Ovary (tissue), 9 donors: ENCODE measurements around the gene NT5C. TPM values are rescaled to one million over a fixed set of nuclear protein-coding genes. Genes with fewer than 3 reads are reported as not detected.
A peak's percentile ranks its signal among the peaks of the same experiment; 100 is the strongest.
"Not testable (repeated sequence)": the region's sequence is repeated elsewhere in the genome, so short reads cannot be mapped to it uniquely, and the experiment has no call there.

Experiments used
- DNase-seq, 5 donors: peaks; one replicate each; pipeline ENCODE4 v3.0.0-alpha.2; 2019 to 2020
- H3K27ac ChIP-seq, 2 donors: fragments of 200-600 bp; one replicate each; pipeline versions ENCODE4 v1.5.1 to v1.8.0; 2019 to 2022
- H3K27me3 ChIP-seq: fragments of 200-600 bp; one replicate; pipeline ENCODE4 v1.8.0; 2022
- H3K36me3 ChIP-seq: fragments of 200-600 bp; sonication (generic); one replicate; pipeline ENCODE4 v1.5.1; 2019
- H3K4me1 ChIP-seq: one replicate; pipeline ENCODE4 v1.8.1; 2013; ENCODE audit warnings: mild to moderate bottlenecking, moderate library complexity; ENCODE audit not compliant: insufficient read depth
- H3K4me3 ChIP-seq: fragments of 200-600 bp; sonication (generic); one replicate; pipeline ENCODE4 v1.5.1; 2017
- H3K9me3 ChIP-seq, 2 donors: fragments of 200-600 bp in 1 of 2; sonication (generic) in 1 of 2; one replicate each; pipeline versions ENCODE4 v1.5.1 to v1.8.1; 2013 to 2019; ENCODE audit warnings: mild to moderate bottlenecking in 1 of 2, moderate library complexity in 1 of 2
- EP300 ChIP-seq: sonication (generic); formaldehyde crosslinking; IDR thresholded peaks from one replicate; pipeline ENCODE4 v1.6.1; 2017; ENCODE audit warnings: antibody characterized with exemption
- POLR2A ChIP-seq: fragments of 450-650 bp; IDR thresholded peaks from one replicate; pipeline ENCODE4 v1.6.1; 2017; ENCODE audit warnings: antibody characterized with exemption, mild to moderate bottlenecking, moderate library complexity
- WGBS, 3 donors: extraction: QIAGEN DNeasy Blood & Tissue Kit in 1 of 3; methylation state at CpG; one replicate each; pipeline versions ENCODE4 v1.1.5 to v1.1.7; 2013 to 2017; 5-methylcytosine and 5-hydroxymethylcytosine counted together
- intact Hi-C, 4 donors: fragments of 100-400 bp; cut with DNase I; formaldehyde crosslinking; loops; one replicate each; pipeline versions ENCODE4 v1.11.0 to v1.15.1; 2022 to 2023
- polyA plus RNA-seq, 2 donors: library from polyadenylated mRNA; stranded (reverse); fragments of 200-250 nt in 1 of 2; fragments of 350-450 nt in 1 of 2; fragmentation: Illumina TruSeq in 1 of 2; extraction: RNeasy Lipid Tissue Mini Kit (QIAGEN cat#74804) in 1 of 2; gene quantifications; one replicate each; pipeline ENCODE4 v1.2.3, GENCODE V29; 2013 to 2014
- total RNA-seq, 7 donors: library from RNA; depleted of rRNA in 2 of 7; stranded (reverse); fragments of >200 nt in 2 of 7; fragmentation: NEBNext Ultra II Directional in 3 of 7; extraction: Animal tissue kit (Norgen Biotek cat#: 25700) in 3 of 7; gene quantifications; one replicate each; pipeline versions ENCODE4 v1.1.0 to v1.2.4, GENCODE V29; 2016 to 2023
- TF ChIP-seq, protein P1 (sequence below), 3 donors: fragments of 450-650 bp in 2 of 3; fragments of 200-600 bp in 1 of 3; IDR thresholded peaks; one replicate each; pipeline versions ENCODE4 v1.5.1 to v1.8.0; 2016 to 2022; ENCODE audit warnings: antibody characterized with exemption in 3 of 3, mild to moderate bottlenecking in 1 of 3
- donor health status: DM: no; HTN: no; CAD: no; lungs with moderate emphysema.
- donor health status: DM: no; HTN: no; CAD: no.
- donor health status: Bipolar disorder and iron deficiency.
- donor health status: DM: yes; HTN: yes; CAD: no.
- donor health status: DM: no; HTN: no; CAD: no.
- donor health status: DM: yes; HTN: yes; CAD: no.

Gene NT5C
- total and polyA plus RNA-seq, 9 donors: 10.0 to 118 (median 65.9) TPM

DNA sequence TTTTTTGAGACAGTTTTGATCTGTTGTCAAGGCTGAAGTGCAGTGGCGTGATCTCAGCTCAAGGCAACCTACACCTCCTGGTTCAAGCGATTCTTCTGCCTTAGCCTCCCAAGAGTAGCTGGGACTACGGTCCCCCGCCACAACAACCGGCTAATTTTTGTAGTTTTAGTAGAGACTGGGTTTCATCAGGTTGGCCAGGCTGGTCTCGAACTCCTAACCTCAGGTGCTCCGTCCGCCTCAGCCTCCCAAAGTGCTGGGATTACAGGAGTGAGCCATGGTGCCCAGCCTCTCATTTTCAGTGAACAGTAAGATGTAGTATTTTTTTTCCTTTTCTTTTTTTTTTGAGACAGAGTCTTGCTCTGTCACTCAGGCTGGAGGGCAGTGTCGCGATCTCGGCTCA, 43.5 kb upstream of the NT5C start:
- no peaks in the 10 kb centered on the region for H3K9me3 ChIP-seq
- DNase-seq: peak in 1 of 5 donors; percentile 7
- H3K4me1 ChIP-seq: peaks cover 4% of the 10 kb centered on the region
- H3K27me3 ChIP-seq: no peaks in the 10 kb centered on the region
- WGBS, 3 donors: 91 to 97% (median 94%) methylated on average over 11 of the region's 11 CpGs
- intact Hi-C loops: loop anchor here in 1 of 4 donors (10.0 kb wide), 1 partner anchor 60 kb away; no protein-coding TSS in a partner anchor
- H3K36me3 ChIP-seq: no peaks in the 10 kb centered on the region
- no peak overlapping the region for H3K27ac ChIP-seq
- H3K4me3 ChIP-seq: no peak overlapping the region
- TF ChIP-seq, protein P1, sequence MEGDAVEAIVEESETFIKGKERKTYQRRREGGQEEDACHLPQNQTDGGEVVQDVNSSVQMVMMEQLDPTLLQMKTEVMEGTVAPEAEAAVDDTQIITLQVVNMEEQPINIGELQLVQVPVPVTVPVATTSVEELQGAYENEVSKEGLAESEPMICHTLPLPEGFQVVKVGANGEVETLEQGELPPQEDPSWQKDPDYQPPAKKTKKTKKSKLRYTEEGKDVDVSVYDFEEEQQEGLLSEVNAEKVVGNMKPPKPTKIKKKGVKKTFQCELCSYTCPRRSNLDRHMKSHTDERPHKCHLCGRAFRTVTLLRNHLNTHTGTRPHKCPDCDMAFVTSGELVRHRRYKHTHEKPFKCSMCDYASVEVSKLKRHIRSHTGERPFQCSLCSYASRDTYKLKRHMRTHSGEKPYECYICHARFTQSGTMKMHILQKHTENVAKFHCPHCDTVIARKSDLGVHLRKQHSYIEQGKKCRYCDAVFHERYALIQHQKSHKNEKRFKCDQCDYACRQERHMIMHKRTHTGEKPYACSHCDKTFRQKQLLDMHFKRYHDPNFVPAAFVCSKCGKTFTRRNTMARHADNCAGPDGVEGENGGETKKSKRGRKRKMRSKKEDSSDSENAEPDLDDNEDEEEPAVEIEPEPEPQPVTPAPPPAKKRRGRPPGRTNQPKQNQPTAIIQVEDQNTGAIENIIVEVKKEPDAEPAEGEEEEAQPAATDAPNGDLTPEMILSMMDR (IDR thresholded peaks at IDR 0.05): no peak
- TF ChIP-seq POLR2A (no peak), EP300 (no peak)

GRCh38 chr17:75173526-75173925, 42.0 kb upstream of the NT5C start:
- no peaks in the 10 kb centered on the region for H3K27me3 ChIP-seq
- no peaks in the 10 kb centered on the region for H3K4me1 ChIP-seq

GRCh38 chr17:75168998-75169397, 37.5 kb upstream of the NT5C start:
- 81 to 82% (median 82%) methylated on average over 4 of the region's 4 CpGs for WGBS, 3 donors
- no peak overlapping the region for H3K4me3 ChIP-seq
- intact Hi-C loops: no loop called here
- no peaks in the 10 kb centered on the region for H3K9me3 ChIP-seq
- no peaks in the 10 kb centered on the region for H3K27me3 ChIP-seq
- no peaks in the 10 kb centered on the region for H3K4me1 ChIP-seq
- no peak overlapping the region for H3K27ac ChIP-seq
- DNase-seq: peak in 1 of 5 donors; percentile 21
- TF ChIP-seq, protein P1 (IDR thresholded peaks at IDR 0.05): no peak
- TF ChIP-seq POLR2A: no peak
- no peak for TF ChIP-seq EP300
- H3K36me3 ChIP-seq: no peaks in the 10 kb centered on the region

More at GRCh38 chr17:75173526-75173925, 42.0 kb upstream of the NT5C start:
- WGBS, 3 donors: 82 to 86% (median 83%) methylated on average over 4 of the region's 4 CpGs
- intact Hi-C loops: loop anchor here in 1 of 4 donors (10.0 kb wide), 1 partner anchor 59 kb away; no protein-coding TSS in a partner anchor
- Histone ChIP-seq H3K9me3 (no peaks in the 10 kb centered on the region), H3K4me3 (no peak overlapping the region), H3K36me3 (no peaks in the 10 kb centered on the region), H3K27ac (no peak overlapping the region)
- peak in 1 of 5 donors; percentile 13 for DNase-seq
- no peak for TF ChIP-seq EP300
- TF ChIP-seq POLR2A: no peak
- TF ChIP-seq, protein P1 (IDR thresholded peaks at IDR 0.05): no peak

GRCh38 chr17:75164606-75165005, 33.1 kb upstream of the NT5C start:
- H3K27me3 ChIP-seq, H3K27ac ChIP-seq, DNase-seq, H3K4me3 ChIP-seq, H3K9me3 ChIP-seq, H3K36me3 ChIP-seq, H3K4me1 ChIP-seq, intact Hi-C loops: not testable (repeated sequence)
- 97% methylated on average over 15 of the region's 15 CpGs for WGBS, 3 donors

DNA sequence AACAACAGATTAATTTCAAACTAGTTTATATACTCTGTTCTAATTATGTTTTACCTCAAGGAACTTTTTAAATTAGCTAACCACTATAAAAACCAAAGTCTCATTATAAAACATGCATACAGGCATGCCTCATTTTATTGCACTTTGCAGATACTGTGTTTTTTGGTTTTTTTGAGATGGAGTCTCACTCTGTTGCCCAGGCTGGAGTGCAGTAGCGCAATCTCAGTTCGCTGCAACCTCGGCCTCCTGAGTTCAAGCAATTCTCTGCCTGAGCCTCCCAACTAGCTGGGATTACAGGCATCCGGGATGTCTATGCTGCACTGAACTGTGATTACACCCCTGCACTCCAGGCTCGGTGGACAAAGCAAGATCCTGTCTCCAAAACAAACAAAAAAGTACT, 31.5 kb upstream of the NT5C start:
- no peak overlapping the region for H3K4me3 ChIP-seq
- DNase-seq: no peak
- no peaks in the 10 kb centered on the region for H3K4me1 ChIP-seq
- no peak overlapping the region for H3K27ac ChIP-seq
- 85 to 91% (median 90%) methylated on average over 5 of the region's 5 CpGs for WGBS, 3 donors
- H3K9me3 ChIP-seq: no peaks in the 10 kb centered on the region
- no peaks in the 10 kb centered on the region for H3K27me3 ChIP-seq
- no peaks in the 10 kb centered on the region for H3K36me3 ChIP-seq
- TF ChIP-seq, protein P1 (IDR thresholded peaks at IDR 0.05): no peak
- intact Hi-C loops: no loop called here
